ENCODE measurements around the gene CLPSL1. TPM values are rescaled to one million over a fixed set of nuclear protein-coding genes. Genes with fewer than 3 reads are reported as not detected.

Gene CLPSL1
- total and polyA plus RNA-seq, 2 donors (not counting 3 experiments of a cell fraction or from before 2014, with no cell fraction given), result not detected

DNA sequence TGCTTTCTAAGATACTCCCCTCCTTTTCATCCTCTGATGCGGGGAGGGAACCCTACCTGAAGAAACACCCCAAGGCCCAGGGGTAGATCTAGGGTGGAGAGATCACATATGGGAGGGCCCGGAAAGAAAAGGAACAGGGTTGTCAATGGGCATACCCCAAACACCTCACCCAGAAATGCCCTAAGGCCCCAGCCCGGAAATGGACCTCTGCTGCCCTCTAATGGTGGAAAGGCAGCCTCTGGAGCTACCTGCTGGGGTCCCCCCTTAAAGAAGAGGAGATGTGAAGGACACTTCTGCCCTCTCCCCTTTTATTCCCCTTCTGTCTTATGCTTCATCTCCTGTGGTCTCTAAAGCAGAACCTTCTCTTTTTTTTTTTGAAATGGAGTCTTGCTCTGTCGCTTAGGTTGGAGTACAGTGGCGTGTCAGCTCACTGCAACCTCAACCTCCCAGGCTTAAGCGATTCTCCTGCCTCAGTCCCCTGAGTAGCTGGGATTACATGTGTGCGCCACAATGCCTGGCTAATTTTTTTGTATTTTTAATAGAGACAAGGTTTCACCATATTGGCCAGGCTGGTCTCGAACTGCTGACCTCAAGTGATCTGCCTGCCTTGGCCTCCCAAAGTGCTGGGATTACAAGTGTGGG is 44.4 kb upstream of the CLPSL1 start:
- Histone ChIP-seq H3K27ac (ENCODE audit: insufficient read depth, low read depth, low read length) (no peak overlapping the region), H3K9me1 (replicated peaks; ENCODE audit: control insufficient read depth, extremely low read depth, insufficient read depth, low read length) (no peaks in the 10 kb centered on the region), H4K20me1 (replicated peaks; ENCODE audit: control insufficient read depth, extremely low read depth, insufficient read depth, low read length) (no peaks in the 10 kb centered on the region), H2AFZ (ENCODE audit: low read depth, low read length) (no peak overlapping the region), H3K79me2 (ENCODE audit: control insufficient read depth, insufficient read depth, low read length) (no peaks in the 10 kb centered on the region), H3K4me2 (ENCODE audit: insufficient read depth, low read length) (no peak overlapping the region), H3K9me3 (replicated peaks; ENCODE audit: control insufficient read depth, insufficient read depth, low read length) (no peaks in the 10 kb centered on the region), H3K4me3 (replicated peaks in 1 of 3; ENCODE audit: insufficient read depth in 1 of 3, low read depth in 1 of 3, low read length in 3 of 3) (no peak overlapping the region), H3K4me1 (ENCODE audit: control insufficient read depth, extremely low read depth, insufficient read depth, low read length) (peaks cover 14% of the 10 kb centered on the region), H3K27me3 (ENCODE audit: control insufficient read depth in 2 of 2, insufficient read depth in 2 of 2, low read length in 2 of 2) (no peaks in the 10 kb centered on the region), H3K36me3 (ENCODE audit: control insufficient read depth in 2 of 2, extremely low read depth in 1 of 2, insufficient read depth in 2 of 2, low read length in 2 of 2) (no peaks in the 10 kb centered on the region), H3K9ac (replicated peaks; ENCODE audit: extremely low read depth, insufficient read depth, low read length) (no peak overlapping the region)
- no peak for TF ChIP-seq JUN (IDR thresholded peaks at IDR 0.05; ENCODE audit: borderline replicate concordance, insufficient read depth, insufficient read length, low read depth)
- TF ChIP-seq, protein P1, sequence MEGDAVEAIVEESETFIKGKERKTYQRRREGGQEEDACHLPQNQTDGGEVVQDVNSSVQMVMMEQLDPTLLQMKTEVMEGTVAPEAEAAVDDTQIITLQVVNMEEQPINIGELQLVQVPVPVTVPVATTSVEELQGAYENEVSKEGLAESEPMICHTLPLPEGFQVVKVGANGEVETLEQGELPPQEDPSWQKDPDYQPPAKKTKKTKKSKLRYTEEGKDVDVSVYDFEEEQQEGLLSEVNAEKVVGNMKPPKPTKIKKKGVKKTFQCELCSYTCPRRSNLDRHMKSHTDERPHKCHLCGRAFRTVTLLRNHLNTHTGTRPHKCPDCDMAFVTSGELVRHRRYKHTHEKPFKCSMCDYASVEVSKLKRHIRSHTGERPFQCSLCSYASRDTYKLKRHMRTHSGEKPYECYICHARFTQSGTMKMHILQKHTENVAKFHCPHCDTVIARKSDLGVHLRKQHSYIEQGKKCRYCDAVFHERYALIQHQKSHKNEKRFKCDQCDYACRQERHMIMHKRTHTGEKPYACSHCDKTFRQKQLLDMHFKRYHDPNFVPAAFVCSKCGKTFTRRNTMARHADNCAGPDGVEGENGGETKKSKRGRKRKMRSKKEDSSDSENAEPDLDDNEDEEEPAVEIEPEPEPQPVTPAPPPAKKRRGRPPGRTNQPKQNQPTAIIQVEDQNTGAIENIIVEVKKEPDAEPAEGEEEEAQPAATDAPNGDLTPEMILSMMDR (IDR thresholded peaks at IDR 0.05; ENCODE audit: extremely low read depth in 1 of 2, insufficient read depth in 1 of 2, low read depth in 1 of 2, low read length in 2 of 2), result peak; percentile 81 to 91
- DNase-seq (ENCODE audit: low read depth, low spot score) (peak; percentile 54), FAIRE-seq (peak; percentile 77)
- intact Hi-C loops (cut with micrococcal nuclease), result loop anchor here (1.0 to 10.0 kb wide), 4 partner anchors 48 to 442 kb away; partner anchors contain the start of genes DEF6 and FKBP5
- dilution Hi-C loops (cut with MboI; ENCODE audit: extremely low pct_ligation_motif_present, low sequenced_read_pairs), result no loop called here
- no TSS peak for BruUV-seq (replicated peaks)
- POLR2A ChIA-PET, result interaction anchor here (0.5 to 1.0 kb wide), 2 partner anchors 52 to 400 kb away, joined by 3 to 4 read pairs; no protein-coding TSS in a partner anchor
- CTCF ChIA-PET, result interaction anchor here (0.6 to 7.9 kb wide), 48 partner anchors 10 to 418 kb away, joined by 3 to 252 read pairs (median 12); partner anchors contain the start of gene FKBP5

DNA sequence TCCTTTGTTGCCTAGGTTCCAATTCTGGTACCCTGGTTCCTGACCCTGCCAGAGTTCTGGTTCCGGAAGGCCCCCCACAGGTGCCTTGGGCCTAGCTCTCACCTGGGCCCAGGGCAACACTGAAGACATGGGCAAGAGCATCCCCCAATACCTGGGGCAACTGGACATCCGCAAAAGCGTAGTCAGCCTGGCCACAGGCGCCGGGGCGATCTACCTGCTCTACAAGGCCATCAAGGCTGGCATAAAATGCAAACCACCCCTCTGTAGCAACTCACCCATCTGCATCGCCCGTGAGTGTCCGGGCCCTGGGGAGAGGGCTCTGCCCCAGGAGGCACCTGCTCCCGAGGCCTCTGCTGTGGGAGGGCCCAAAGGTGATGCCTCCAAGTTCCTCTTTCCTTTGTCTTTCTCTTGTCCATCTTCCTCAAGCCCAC is 43.8 kb upstream of the CLPSL1 start, which contains the start of gene ARMC12:
Gene ARMC12, plus strand, starts transcription at position 51 of the 431 bp plus-strand sequence. Its CDS starts 77 bp downstream, at position 128.
- H4K20me1 ChIP-seq (replicated peaks; ENCODE audit: control insufficient read depth, extremely low read depth, insufficient read depth, low read length), result no peaks in the 10 kb centered on the region
- no peak for DNase-seq (ENCODE audit: low read depth, low spot score)
- no peaks in the 10 kb centered on the region for H3K36me3 ChIP-seq (ENCODE audit: control insufficient read depth in 2 of 2, extremely low read depth in 1 of 2, insufficient read depth in 2 of 2, low read length in 2 of 2)
- intact Hi-C loops (cut with micrococcal nuclease) (loop anchor here (1.0 to 10.0 kb wide), 9 partner anchors 49 to 442 kb away; partner anchors contain the start of genes DEF6 and FKBP5), dilution Hi-C loops (cut with MboI; ENCODE audit: extremely low pct_ligation_motif_present, low sequenced_read_pairs) (no loop called here)
- TF ChIP-seq GATA2 (IDR thresholded peaks at IDR 0.05; ENCODE audit: insufficient read depth, insufficient read length, low read depth, low read length), result no peak
- no peaks in the 10 kb centered on the region for H3K9me1 ChIP-seq (replicated peaks; ENCODE audit: control insufficient read depth, extremely low read depth, insufficient read depth, low read length)
- CTCF ChIA-PET, result interaction anchor here (0.6 to 7.9 kb wide), 61 partner anchors 10 to 440 kb away, joined by 3 to 252 read pairs (median 7); partner anchors contain the start of genes DEF6, FANCE and FKBP5
- H3K27me3 ChIP-seq (ENCODE audit: control insufficient read depth in 2 of 2, insufficient read depth in 2 of 2, low read length in 2 of 2), result no peaks in the 10 kb centered on the region
- H3K4me1 ChIP-seq (ENCODE audit: control insufficient read depth, extremely low read depth, insufficient read depth, low read length), result peaks cover 14% of the 10 kb centered on the region
- no peak within 1 kb of the TSS for H3K27ac ChIP-seq (ENCODE audit: insufficient read depth, low read depth, low read length)
- H3K4me3 ChIP-seq (replicated peaks in 1 of 3; ENCODE audit: insufficient read depth in 1 of 3, low read depth in 1 of 3, low read length in 3 of 3), result no peak within 1 kb of the TSS
- no peak within 1 kb of the TSS for H3K4me2 ChIP-seq (ENCODE audit: insufficient read depth, low read length)
- peak within 1 kb of the TSS; percentile 8 for H2AFZ ChIP-seq (ENCODE audit: low read depth, low read length)
- no peaks in the 10 kb centered on the region for H3K9me3 ChIP-seq (replicated peaks; ENCODE audit: control insufficient read depth, insufficient read depth, low read length)
- BruUV-seq (replicated peaks), result no TSS peak
- no peak for FAIRE-seq
- H3K9ac ChIP-seq (replicated peaks; ENCODE audit: extremely low read depth, insufficient read depth, low read length), result no peak within 1 kb of the TSS
- no peaks in the 10 kb centered on the region for H3K79me2 ChIP-seq (ENCODE audit: control insufficient read depth, insufficient read depth, low read length)
- POLR2A ChIA-PET, result interaction anchor here (0.5 to 1.0 kb wide), 3 partner anchors 52 to 400 kb away, joined by 3 to 4 read pairs (median 3); no protein-coding TSS in a partner anchor
